Psoas muscle (tissue), 8 donors: ENCODE measurements around the gene MAPK11. TPM values are rescaled to one million over a fixed set of nuclear protein-coding genes. Genes with fewer than 3 reads are reported as not detected.
A peak's percentile ranks its signal among the peaks of the same experiment; 100 is the strongest.

Experiments used
- ATAC-seq, 4 donors: fragments of 200-7000 bp; cut with Tn5 transposase; one replicate each; pipeline ENCODE4 v1.9.1; 2020; ENCODE audit warnings: moderate library complexity in 3 of 4, mild to moderate bottlenecking in 2 of 4
- DNase-seq, 2 donors: peaks; one replicate each; pipeline ENCODE4 v3.0.0-alpha.2; 2020
- H3K27ac ChIP-seq: fragments of 200-600 bp; one replicate; pipeline ENCODE4 v1.8.0; 2022
- H3K27me3 ChIP-seq, 3 donors: fragments of 200-600 bp in 1 of 3; one replicate each; pipeline versions ENCODE4 v1.6.1 to v1.8.0; 2013 to 2022; ENCODE audit warnings: low read length in 2 of 3, mild to moderate bottlenecking in 2 of 3, moderate library complexity in 1 of 3; ENCODE audit not compliant: insufficient read depth in 3 of 3
- H3K36me3 ChIP-seq, 2 donors: fragments of 200-600 bp in 1 of 2; one replicate each; pipeline versions ENCODE4 v1.6.1 to v1.8.0; 2013 to 2022; ENCODE audit warnings: low read depth in 1 of 2, mild to moderate bottlenecking in 1 of 2, moderate library complexity in 1 of 2; ENCODE audit not compliant: insufficient read depth in 1 of 2
- H3K4me1 ChIP-seq: fragments of 200-600 bp; one replicate; pipeline ENCODE4 v1.8.0; 2022
- H3K4me3 ChIP-seq: fragments of 200-600 bp; one replicate; pipeline ENCODE4 v1.8.0; 2022; ENCODE audit warnings: mild to moderate bottlenecking
- H3K9me3 ChIP-seq: fragments of 200-600 bp; one replicate; pipeline ENCODE4 v1.8.0; 2022
- CTCF ChIP-seq: fragments of 200-600 bp; IDR thresholded peaks from one replicate; pipeline ENCODE4 v1.8.0; 2022; ENCODE audit warnings: antibody characterized with exemption
- WGBS, 3 donors: extraction: QIAGEN DNeasy Blood & Tissue Kit; methylation state at CpG; one replicate each; pipeline versions ENCODE4 v1.1.6 to v1.1.7; 2013; 5-methylcytosine and 5-hydroxymethylcytosine counted together
- intact Hi-C, 2 donors: fragments of 100-400 bp; cut with DNase I; formaldehyde crosslinking; loops; one replicate each; pipeline versions ENCODE4 v1.11.0 to v1.14.2; 2022
- polyA plus RNA-seq, 3 donors: library from polyadenylated mRNA; stranded (reverse); fragments of 200-250 nt; gene quantifications; one replicate each; pipeline ENCODE4 v1.2.3, GENCODE V29; 2013
- total RNA-seq, 4 donors: library from RNA; stranded (reverse); fragmentation: NEBNext Ultra II Directional in 2 of 4; extraction: Animal tissue kit (Norgen Biotek cat#: 25700) in 2 of 4; gene quantifications; one replicate each; pipeline versions ENCODE4 v1.2.1 to v1.2.4, GENCODE V29; 2021 to 2023
- donor health status: healthy with polysubstance abuse.
- donor health status: DM: no; HTN: no; CAD: no; lungs with moderate emphysema.
- donor health status: Bipolar disorder and iron deficiency.
- donor health status: healthy.
- donor health status: DM: yes; HTN: yes; CAD: no.
- donor health status: DM: no; HTN: no; CAD: no.
- donor health status: DM: no; HTN: no; CAD: no.
- donor health status: DM: yes; HTN: yes; CAD: no.

The MAPK11 gene
- total and polyA plus RNA-seq, 7 donors = 1.7 to 6.3 (median 4.8) TPM

- 93 to 96% (median 94%) methylated on average over 45 of the region's 45 CpGs for WGBS, 3 donors
- intact Hi-C loops = no loop called here
Observed at GRCh38 chr22:50220603-50221409, 49.4 kb downstream of the MAPK11 start.

GRCh38 chr22:50219800-50220602 lies 50.2 kb downstream of the MAPK11 start:
- no peak for TF ChIP-seq CTCF
- peaks cover 21 to 92% of the 10 kb centered on the region in 2 donors for H3K36me3 ChIP-seq
- no peaks in the 10 kb centered on the region for H3K9me3 ChIP-seq
- H3K4me3 ChIP-seq = no peak overlapping the region
- DNase-seq (no peak), ATAC-seq (peak in 2 of 4 donors; percentile 5)
- no peaks in the 10 kb centered on the region for H3K27me3 ChIP-seq
- H3K27ac ChIP-seq = no peak overlapping the region
- no peaks in the 10 kb centered on the region for H3K4me1 ChIP-seq
- WGBS, 3 donors = 82 to 89% (median 83%) methylated on average over 23 to 25 of the region's 25 CpGs
- intact Hi-C loops = no loop called here

More at GRCh38 chr22:50220603-50221409, 49.4 kb downstream of the MAPK11 start:
- H3K4me1 ChIP-seq = no peaks in the 10 kb centered on the region
- no peaks in the 10 kb centered on the region for H3K27me3 ChIP-seq
- H3K4me3 ChIP-seq = no peak overlapping the region
- no peak for TF ChIP-seq CTCF
- no peak overlapping the region for H3K27ac ChIP-seq
- H3K36me3 ChIP-seq = peaks cover 21 to 94% of the 10 kb centered on the region in 2 donors
- DNase-seq (peak in 1 of 2 donors; percentile 57), ATAC-seq (no peak)
- no peaks in the 10 kb centered on the region for H3K9me3 ChIP-seq

GRCh38 chr22:50218996-50219727 lies 51.0 kb downstream of the MAPK11 start:
- WGBS, 3 donors = 70 to 77% (median 73%) methylated on average over 40 to 42 of the region's 42 CpGs
- TF ChIP-seq CTCF = no peak

GRCh38 chr22:50218153-50218995 lies 51.8 kb downstream of the MAPK11 start:
- H3K9me3 ChIP-seq = no peaks in the 10 kb centered on the region
- peaks cover 16 to 92% of the 10 kb centered on the region in 2 donors for H3K36me3 ChIP-seq
- H3K27ac ChIP-seq = no peak overlapping the region
- H3K27me3 ChIP-seq = no peaks in the 10 kb centered on the region
- no peak overlapping the region for H3K4me3 ChIP-seq
- DNase-seq = peak in 1 of 2 donors; percentile 63
- intact Hi-C loops = no loop called here
- ATAC-seq = peak in 3 of 4 donors; percentile 3 to 6 (median 5)
- no peaks in the 10 kb centered on the region for H3K4me1 ChIP-seq
- TF ChIP-seq CTCF = no peak
- 76 to 81% (median 79%) methylated on average over 42 to 43 of the region's 43 CpGs for WGBS, 3 donors

More at GRCh38 chr22:50218996-50219727, 51.0 kb downstream of the MAPK11 start:
- ATAC-seq = peak; percentile 61 to 81 (median 65)
- no peak overlapping the region for H3K27ac ChIP-seq
- H3K4me1 ChIP-seq = no peaks in the 10 kb centered on the region
- intact Hi-C loops = no loop called here
- H3K36me3 ChIP-seq = peaks cover 21 to 92% of the 10 kb centered on the region in 2 donors
- H3K9me3 ChIP-seq = no peaks in the 10 kb centered on the region
- H3K4me3 ChIP-seq = no peak overlapping the region
- H3K27me3 ChIP-seq = no peaks in the 10 kb centered on the region
- DNase-seq = peak; percentile 84 to 94
